Activated CD4-positive, alpha-beta T cell treated with anti-CD3 and anti-CD28 coated beads for 48 hours (primary cell): Measurements from ENCODE around the gene SCLY.

ENCODE experiments used
- DNase-seq: peaks from one replicate; pipeline ENCODE4 v3.0.0-alpha.2; 2020

SCLY gene

GRCh38 chr2:238128534-238129001 lies 67.8 kb downstream of the SCLY start:
- no peak for DNase-seq

GRCh38 chr2:238129166-238130010 lies 68.6 kb downstream of the SCLY start:
- no peak for DNase-seq

- no peak for DNase-seq
These were observed 69.4 kb downstream of the SCLY start for GRCh38 chr2:238130111-238130695.

DNA sequence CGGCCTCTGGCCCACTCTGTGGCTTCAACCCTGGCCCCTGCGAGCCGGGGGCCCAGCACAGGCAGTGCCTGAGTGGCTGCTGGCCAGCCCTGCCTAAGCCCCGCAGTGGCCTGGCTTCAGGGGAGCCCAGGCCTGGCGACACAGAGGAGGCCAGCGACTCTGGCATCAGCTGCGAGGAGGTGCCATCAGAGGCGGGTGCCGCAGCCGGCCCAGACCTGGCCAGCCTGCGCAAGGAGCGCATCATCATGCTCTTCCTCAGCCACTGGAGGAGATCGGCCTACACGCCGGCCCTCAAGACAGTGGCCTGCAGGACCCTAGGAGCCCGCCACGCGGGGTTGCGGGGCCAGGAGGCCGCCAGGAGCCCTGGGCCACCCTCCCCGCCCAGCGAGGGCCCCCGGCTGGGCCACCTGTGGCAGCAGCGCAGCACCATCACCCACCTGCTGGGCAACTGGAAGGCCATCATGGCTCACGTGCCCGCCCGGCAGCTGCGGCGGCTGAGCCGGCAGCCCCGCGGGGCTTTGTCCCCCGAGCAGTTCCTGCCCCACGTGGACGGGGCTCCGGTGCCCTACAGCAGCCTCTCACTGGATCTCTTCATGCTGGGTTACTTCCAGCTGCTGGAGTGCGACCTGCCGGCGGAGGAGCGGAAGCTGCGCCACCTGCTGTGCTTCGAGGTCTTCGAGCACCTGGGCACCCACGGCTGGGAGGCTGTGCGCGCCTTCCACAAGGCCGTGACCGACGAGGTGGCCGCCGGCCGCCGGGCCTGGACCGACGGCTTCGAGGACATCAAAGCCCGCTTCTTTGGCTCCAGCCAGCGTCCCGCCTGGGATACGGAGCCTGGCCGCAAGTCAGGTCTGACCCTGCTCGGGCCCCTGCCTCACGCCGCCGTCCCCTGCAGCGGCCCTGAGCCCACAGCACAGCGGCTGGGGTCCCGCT lies 70.2 kb downstream of the SCLY start:
- no peak for DNase-seq

GRCh38 chr2:238131761-238132462 lies 71.1 kb downstream of the SCLY start:
- no peak for DNase-seq

DNA sequence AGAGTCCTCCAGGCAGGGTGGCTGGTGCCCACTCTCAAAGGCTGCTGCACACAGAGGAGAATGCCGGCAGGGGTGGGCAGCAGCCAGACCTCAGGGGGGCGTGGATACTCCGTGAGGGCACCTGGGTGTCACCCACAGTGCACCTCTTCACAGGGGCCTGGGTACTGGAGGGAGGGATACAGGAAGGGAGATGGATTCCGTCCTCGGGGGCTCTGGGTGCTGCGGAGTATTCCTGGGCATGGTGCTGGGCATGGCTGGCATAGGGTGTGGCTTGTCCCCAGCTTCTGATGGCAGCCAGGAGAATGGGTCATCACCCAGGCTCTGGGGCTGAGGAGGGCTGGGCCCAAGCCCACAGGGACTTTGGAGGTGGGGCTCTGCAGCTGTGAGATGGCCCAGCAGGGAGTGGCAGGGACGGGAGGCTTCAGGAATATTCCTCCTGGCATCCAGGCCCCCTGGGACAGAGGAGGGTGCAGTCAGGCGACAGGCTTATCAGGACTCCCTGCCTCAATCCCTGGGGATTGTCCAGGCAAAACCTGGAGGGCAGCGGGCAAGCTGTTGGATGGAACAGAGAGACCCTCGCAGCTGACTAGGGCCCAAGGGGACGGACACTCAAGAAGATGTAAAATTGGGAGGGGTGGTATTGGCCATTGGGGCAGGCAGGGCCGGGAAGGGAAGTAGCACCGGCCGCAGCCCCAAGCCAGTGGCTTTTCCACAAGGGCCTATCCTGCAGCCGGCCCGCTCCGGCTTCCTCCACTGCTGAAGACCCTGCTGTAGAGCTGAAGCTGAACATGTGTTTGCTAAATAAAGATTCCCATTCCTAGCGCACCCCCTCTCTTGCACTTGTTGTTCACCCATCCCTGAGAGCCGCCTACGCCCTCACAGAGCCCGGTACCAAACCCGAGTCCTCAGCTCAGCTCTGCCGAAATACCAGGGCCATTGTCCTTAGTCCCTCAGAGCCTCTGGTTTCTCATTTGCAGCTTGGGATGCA lies 72.0 kb downstream of the SCLY start:
- DNase-seq: no peak

- no peak for DNase-seq
These were observed 72.9 kb downstream of the SCLY start for GRCh38 chr2:238133499-238134392.

DNA sequence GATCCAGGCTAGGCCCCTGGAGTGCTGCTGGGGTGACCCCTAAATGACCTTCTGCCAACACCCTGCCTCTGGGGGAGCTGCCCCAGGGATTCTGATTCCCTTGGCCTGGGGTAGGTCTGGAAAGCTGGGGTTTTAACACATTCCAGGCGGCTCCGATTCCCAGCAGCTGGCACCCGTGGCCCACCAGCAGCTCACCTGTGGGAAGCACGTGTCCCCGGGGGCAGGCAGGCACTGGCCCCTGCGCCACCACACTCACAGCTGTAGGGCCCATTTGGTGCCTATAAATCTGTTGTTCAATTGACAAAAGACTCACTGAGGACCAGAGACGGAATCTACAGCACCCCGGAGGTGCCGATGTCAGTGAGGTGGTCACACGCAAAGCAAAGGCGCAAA lies 73.6 kb downstream of the SCLY start:
- DNase-seq: no peak

GRCh38 chr2:238135601-238136150 lies 74.9 kb downstream of the SCLY start:
- DNase-seq: no peak

DNA sequence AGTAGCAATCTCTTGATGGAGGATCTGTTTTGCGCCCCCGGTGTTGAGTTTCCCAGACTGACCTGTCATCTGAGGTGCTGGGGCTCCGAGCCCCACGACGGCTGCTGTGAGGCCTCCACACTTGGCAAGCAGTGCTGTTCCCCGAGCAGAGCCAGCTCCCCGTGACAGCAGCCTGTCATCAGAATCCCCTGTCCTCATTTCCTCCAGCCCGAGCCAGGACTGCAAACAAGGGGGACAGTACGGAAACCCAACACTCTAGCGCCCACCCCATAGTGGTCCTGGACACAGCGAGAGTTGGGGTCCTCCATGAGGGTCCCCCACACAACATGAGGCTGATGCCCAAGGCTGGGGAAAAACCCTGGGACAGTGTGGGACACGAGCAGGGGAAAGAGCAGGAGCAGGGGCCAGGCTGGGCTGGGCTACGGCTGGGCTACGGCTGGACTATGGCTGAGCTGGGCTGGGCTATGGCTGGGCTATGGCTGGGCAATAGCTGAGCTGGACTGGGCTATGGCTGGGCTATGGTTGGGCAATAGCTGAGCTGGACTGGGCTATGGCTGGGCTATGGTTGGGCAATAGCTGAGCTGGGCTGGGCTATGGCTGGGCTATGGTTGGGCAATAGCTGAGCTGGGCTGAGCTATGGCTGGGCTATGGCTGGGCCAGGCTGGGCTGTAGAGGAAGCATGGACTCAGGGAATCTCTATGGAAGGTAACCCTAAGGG lies 76.2 kb downstream of the SCLY start:
- no peak for DNase-seq

DNA sequence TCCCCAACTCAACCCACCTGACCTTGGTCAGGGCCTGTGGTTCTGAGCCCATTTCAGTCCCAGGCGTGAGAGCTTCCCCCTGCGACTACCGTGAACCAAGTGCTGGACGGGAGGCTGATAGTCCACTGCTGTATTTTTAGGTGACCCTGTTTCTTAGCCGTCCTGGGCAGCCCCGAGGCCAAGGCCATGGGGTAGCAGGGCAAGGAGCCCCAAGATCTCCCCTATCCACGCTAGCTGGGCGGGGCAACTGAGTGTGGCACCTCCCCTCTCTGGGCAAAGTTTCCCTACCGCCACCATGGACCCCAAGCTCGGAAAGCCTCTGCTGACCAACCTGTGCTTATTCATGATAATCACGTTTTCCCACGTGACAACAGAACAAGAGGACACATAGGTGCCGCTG lies 77.1 kb downstream of the SCLY start:
- no peak for DNase-seq

DNA sequence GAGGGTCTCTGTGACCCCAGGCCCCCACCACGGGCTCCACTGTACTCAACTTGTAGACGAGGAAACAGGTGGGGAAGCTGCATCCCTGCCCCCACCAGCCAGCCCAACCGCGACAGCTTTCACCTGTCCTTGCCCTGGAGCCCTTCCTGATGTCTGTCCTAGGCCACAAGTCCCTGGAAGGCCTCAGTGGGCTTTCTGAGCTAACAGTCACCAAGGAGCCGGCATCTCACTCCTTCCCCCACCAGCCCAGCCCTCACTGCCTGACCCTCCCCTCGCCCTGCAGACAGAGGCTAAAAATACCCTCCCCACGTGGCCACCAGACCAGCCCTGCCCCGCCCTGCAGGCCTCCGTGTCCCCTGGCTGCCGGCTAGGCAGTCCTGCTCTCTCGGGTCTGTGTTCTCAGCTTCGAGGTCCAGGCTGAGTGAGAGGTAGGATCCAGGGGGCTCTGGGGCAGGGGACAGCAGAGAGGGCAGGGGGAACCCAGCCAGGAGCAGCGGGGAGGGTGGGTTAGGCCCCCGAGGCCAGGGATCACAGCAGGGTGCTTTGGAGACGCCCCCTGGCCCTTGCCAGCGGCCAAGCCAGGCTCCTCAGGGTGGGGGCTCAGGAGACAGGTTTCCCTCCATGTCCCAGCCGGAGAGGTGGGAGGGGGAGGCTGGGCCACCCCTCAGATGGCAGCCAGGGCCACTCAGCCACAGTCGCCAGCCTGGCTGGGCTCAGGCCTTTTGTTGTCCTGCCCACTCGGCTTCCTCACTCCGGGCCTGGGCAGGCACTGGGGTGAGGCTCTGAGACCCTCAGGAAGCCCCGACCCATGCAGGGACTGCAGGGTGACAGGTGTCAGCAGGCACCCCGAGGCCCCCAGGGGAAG lies 77.8 kb downstream of the SCLY start, which contains the start of gene KLHL30:
KLHL30 (plus strand) TSS at position 338 of the 865 bp plus-strand sequence. CDS start 2,087 bp downstream, outside the sequence.
- DNase-seq: no peak

DNA sequence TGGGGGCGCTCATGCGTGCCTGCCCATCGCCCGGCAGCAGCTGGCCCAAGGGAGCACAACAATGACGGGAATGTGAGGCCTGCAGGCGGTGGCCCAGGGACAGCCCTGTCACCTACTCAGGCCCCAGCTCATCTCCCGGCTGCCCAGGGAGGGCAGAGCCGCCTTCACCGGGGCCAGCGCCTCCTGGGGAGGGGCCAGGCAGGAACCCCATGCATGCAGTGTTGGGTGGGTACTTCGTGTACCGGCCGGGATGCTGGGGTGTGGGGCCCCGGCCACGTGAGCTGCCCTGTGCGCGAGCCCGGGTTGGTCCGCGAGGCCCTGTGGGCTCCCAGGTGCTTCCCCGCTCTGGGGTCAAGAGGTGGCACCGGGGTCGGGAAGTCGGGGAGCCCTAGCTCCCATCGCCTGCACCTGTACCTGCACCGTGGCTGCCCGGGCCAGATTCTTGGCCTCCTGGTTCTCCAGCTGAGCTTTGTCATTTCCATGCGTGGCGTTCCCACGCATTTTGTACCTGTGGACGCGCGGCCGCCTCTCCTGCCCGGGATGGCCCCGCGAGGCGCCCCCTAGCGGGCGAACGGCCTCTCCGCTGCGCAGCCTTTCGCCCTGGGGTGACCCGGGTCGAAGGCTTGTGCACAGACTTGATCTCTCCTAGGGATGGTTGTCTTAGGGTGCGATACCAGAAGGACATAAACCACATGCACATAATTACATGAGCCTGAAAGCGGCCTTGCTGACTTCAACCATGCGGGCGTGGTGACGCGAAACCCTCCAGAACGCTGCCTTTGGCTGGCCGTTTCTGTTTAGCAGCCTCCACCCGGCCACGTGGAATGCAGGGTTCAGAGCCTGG lies 78.6 kb downstream of the SCLY start:
- DNase-seq: peak; percentile 61

DNA sequence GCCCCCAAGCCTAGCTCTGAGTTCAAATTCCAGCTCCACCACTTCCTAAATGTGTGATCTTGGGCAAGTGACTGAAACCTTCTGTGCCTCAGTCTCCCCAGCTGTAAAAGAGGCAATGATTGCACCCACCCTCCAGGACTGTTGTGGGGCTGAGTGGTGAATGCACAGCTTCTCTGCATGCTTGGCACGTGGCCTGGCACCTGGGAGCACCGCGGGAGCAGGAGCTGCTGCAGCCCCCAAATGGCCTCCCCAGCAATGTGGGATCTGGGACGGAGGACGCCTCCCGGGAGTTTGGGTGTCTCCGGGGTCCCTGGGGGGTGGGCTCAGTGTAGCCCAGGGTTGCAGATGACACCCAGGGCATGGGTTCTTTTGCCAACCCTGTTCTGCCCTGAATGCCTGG lies 79.2 kb downstream of the SCLY start:
- no peak for DNase-seq

DNA sequence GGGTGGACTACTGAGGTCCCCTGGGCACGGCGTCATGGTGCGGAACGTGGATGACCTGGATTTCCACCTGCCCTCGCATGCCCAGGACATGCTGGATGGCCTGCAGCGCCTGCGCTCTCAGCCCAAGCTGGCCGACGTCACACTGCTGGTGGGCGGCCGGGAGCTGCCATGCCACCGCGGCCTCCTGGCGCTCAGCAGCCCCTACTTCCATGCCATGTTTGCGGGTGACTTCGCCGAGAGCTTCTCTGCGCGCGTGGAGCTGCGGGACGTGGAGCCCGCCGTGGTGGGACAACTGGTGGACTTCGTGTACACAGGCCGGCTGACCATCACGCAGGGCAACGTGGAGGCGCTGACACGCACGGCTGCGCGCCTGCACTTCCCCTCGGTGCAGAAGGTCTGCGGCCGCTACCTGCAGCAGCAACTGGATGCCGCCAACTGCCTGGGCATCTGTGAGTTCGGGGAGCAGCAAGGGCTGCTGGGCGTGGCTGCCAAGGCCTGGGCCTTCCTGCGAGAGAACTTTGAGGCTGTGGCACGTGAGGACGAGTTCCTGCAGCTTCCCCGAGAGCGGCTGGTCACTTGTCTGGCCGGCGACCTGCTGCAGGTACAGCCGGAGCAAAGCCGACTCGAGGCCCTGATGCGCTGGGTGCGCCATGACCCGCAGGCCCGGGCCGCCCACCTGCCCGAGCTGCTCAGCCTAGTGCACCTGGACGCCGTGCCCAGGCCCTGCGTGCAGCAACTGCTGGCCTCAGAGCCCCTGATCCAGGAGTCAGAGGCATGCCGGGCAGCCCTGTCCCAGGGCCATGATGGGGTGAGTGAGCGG lies 80.1 kb downstream of the SCLY start:
- DNase-seq: no peak
